NCI-H146 (cell line): Measurements from ENCODE around the gene ECM2.

Experiments used
- DNase-seq: peaks from one replicate; lab custom pipeline; 2025; lab: John Stamatoyannopoulos, UW

ECM2 gene

DNA sequence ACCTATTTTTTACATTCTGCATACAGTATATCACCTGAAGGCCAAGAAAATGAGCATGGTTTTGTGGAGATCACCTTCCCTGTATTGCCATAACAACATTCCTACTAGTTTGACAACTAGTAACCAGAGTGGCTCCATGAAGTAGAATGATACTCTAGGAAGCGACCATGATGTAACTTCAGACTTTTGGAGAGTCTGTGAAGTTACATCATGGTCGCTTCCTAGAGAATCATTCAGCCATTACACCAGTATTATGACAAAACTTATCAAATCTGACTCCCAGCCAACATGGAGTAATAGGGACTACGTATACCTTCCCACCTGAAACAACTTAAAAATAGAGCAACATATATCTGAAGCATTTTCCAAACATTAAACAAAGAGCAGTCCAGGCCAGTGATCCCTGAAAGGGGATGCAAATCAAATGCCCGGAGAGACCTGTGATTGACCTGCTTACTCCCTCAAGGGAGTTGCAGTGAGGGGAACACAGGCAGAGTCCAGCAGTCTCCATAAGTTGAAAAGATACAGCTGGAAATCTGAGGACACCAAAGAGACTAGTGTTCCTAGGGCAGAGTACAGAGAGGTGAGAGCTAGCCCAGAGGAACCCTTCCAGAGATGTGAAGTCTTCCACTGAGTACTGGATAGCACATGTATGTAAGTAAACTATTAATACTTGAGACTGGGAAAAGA is 7.8 kb downstream of the ECM2 start:
- no peak for DNase-seq

DNA sequence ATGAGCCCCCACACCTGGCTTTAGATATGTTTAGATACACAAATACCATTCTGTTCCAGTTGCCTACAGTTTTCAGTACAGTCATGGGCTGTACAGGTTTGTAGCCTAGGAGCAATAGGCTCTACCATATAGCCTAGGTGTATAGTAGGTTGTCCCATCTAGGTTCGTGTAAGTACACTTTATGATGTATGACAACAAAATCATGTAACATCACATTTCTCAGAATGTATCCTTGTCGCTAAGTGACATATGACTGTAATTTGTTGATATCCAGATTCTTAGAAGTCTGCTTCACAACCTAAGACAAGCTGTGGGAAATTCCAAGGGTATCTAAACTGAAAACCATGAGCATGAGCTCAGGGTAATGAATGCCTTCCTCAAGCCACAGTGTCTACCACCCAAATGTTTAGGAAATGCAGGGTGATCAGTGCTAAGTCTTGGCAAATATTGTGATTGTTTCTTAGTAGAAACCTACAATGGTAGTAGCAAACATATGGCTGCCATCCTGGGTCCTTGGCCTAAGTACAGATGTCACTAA is 8.4 kb downstream of the ECM2 start:
- DNase-seq = no peak

DNA sequence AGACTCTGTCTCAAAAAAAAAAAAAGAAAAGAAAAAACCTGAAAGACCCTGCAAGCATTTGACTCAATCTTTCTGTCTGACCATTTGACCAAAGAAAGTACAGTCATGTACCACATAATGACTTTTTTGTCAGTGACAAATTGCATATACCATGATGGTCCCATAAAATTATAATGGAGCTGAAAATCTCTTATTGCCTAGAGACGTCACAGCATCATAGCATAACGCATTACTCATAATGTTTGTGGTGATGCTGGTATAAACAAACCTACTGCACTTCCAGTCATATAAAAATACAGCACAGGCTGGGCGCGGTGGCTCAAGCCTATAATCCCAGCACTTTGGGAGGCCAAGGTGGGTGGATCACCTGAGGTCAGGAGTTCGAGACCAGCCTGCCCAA is 10.5 kb downstream of the ECM2 start:
- DNase-seq = no peak

DNA sequence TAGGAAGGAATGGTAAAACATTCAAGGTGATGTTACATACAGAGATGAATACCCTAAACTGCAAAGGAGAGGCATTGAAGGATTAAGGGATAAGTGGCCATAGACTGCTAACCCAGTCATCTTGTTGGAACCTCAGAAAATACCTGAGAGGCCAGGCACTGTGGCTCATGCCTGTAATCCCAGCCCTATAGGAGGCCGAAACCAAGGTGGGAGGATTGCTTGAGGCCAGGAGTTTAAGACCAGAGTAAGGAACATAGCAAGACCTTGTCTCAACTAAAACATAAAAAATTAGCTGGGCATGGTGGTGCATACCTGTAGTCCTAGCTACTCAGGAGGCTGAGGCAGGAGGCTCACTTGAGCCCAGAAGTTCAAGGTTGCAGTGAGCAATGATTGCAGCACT is 10.9 kb downstream of the ECM2 start:
- DNase-seq = no peak

DNA sequence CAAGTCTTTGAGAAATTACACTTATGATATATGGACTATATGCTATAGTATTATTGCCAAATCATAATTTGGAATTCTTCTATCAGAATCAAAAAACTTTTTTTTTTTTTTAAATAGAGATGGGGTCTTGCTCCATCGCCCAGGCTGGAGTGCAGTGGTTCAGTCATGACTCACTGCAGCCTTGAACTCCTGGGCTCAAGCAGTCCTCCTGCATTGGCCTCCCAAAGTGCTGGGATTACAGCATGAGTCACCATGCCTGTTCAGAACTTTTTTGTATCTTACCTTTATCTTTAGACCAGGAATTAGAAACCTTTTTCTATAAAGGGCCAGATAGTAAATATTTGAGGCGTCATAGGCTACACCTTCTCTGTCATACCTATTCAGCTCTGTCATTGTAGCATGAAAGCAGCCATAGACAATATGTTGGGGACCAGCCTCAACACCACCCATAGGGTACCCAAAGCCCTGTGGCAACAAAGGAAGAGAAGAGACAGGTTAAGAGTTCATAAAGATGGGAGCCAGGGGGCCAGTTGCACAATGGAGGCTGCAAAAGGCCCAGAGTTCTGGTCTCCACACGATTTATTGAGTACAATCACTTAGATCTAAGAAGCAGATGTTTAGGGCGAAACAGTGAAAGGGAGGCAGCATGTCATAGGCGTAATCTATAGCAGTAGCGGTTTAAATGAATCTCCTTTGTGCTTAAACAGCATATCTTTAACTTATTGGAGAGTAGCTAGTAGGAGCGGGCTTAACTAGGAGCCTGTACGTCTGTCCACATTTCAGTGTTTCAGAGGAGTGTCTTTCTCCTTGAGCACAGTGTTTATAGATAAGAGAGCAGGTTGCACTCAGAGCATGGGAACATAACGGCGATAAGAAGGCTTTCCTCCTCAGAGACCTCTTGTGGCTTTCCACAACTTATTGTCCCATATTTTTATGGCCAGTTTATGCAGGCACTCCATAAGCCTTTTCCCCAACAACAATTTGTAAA is 12.5 kb downstream of the ECM2 start:
- no peak for DNase-seq

DNA sequence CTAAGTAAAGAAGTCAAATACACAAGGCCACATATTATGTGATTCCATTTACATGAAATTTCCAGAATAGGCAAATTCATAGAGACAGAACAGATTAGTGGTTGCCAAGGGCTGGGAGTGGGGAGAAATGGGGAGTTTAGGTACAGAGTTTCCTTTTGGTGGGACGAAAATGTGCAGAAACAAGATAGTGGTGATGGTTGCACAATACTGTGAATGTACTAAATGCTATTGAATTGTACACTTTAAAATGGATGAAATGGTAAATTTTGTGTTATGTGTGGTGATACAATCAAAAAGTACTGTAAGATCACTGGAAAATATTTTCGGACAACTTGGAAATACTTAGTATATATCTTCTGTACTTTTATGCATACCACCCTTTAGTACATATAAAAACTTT is 15.0 kb downstream of the ECM2 start:
- DNase-seq = no peak

DNA sequence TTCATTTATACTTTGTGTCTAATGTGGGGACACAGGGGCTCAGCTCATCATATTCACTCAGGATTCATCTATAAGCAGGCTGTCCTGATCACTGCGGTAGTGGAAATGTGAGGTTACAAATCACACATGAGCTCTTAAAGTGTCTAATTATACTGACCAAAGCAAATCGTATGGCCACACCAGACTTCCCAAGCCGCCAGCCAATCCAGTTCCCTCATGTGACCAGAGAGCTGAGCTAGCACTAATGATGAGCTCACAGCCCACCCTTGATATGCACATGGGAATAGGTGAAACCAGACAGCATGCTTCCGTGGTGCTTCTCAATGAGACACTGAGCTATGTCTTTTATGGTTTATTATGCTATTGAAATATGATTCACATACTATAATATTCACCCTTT is 17.6 kb downstream of the ECM2 start:
- no peak for DNase-seq

DNA sequence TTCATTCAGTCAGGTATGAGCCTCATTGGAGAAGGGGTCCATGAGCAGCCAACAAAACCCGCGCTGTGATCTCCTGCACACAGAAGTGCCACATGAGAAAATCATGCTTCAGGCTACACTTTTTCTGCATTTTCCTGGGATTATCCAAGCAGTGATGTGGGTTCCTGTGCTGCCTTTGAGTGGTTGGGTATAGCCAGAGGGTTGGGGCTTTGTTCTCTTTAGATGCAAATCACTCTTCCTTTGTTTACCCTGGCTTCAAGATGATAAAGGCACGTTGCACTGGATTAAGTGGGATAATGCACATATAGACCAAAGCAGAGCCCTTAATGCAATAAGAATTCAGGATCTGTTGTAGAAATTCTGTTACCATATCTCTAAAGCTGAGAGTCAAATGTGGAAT is 18.7 kb downstream of the ECM2 start:
- no peak for DNase-seq

DNA sequence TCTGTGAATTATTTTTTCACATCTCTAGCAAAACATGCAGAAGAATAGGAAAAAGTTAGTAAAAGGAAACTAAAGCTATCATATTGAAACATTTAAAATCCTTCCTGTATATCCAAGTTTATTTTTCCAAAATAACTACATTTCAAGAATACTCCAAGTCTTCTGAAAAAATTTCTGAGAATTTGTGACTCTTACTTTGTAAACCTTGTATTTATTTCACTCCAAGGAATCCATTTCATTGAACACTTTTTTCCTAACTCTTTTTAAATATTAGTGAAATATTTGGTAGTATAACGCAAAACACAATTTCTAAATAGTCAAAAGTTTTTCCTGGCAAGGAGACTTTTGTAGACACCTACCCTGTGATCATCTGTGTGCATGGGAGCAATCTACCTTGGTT is 19.3 kb downstream of the ECM2 start:
- no peak for DNase-seq

DNA sequence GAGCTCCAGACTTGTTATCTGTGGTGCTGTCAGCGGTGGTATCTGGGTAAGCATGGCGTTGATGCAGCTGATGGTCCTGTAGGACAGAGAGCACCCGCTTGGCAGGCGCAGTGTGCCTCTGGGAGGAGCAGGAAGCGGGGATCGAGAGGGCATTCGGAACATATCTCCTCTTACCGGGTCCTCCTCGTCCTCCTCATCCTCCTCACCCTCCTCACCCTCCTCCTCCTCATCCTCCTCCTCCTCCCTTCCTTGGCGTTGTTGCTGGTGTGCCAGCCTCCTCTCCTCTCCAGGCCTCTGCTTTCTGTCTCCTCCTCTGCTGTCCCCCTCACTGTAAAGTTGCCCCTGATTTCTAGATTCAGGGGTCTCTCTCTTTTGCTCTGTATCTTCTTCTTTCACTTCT is 21.2 kb downstream of the ECM2 start:
- DNase-seq = no peak

DNA sequence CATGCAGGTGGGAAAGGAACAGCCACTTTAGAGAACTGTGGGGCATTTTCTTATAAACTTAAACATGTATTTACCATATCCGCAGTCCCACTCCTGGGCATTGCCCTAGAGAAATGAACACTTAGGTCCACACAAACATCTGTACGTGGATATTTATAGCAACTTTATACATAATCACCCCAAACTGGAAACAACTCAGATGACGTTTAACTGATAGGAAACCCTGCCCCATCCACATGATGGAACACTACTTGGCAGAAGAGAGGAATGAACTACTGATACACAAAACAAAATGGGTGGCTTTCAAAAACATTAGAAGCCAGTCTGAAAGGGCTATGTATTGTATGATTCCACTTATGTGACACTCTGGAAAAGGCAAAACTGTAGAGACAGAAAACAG is 22.4 kb downstream of the ECM2 start:
- no peak for DNase-seq

DNA sequence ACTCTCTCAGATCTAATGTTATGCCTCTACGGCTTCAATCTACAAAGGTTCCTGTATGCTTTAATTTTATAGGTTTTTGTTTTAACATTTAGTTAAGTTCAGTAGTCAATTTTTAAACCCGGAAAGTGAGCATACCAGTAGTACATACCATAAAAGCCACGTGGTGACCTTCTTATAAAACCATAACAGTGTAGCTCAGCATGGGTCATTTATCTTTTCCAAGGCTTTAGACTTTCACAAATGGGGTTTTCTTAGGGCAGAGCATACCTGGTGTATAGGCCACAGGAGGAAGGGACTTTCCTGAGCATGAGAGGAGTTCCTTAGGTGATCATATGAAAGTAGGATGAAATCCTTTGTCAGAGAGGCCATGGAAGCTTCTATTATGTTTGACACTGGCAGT is 23.2 kb downstream of the ECM2 start:
- no peak for DNase-seq

DNA sequence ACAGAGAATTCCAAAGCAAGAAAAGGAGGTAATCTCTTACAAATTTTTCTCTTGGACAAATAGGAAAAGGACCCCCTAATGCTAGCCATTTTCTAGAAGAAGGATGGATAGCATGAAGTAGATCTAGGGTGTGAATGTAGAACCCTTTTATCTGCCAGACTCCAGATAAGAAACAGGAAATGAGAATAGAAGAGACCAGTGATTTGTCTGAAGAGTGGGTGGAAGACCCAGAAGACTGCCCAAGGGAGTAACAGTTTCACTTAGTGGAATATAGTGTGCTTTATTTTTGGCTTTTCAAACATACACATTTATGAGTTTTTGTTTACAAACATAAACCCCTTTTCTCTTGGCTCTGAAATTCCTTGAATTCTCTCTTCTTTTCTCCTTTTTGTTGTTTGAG is 25.0 kb downstream of the ECM2 start:
- DNase-seq = no peak

DNA sequence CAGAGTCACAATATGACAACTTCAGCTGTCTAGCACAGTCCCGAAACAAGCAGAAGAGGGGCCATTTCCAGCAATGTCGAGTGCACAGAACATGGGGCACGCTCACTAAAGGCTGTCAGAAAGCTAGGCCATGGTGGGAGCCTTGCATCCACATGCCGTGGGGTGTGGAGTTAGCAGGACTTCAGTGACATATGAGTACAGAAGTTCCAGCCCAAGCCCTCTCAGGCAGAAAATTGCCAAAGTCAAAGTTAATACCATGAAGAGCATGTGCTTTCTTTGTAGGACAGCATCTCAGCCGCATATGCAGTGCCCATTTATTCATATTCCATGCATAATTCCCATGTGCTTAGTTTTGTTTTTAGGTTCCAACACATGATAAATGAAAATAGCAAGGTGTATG is 26.7 kb downstream of the ECM2 start:
- no peak for DNase-seq

DNA sequence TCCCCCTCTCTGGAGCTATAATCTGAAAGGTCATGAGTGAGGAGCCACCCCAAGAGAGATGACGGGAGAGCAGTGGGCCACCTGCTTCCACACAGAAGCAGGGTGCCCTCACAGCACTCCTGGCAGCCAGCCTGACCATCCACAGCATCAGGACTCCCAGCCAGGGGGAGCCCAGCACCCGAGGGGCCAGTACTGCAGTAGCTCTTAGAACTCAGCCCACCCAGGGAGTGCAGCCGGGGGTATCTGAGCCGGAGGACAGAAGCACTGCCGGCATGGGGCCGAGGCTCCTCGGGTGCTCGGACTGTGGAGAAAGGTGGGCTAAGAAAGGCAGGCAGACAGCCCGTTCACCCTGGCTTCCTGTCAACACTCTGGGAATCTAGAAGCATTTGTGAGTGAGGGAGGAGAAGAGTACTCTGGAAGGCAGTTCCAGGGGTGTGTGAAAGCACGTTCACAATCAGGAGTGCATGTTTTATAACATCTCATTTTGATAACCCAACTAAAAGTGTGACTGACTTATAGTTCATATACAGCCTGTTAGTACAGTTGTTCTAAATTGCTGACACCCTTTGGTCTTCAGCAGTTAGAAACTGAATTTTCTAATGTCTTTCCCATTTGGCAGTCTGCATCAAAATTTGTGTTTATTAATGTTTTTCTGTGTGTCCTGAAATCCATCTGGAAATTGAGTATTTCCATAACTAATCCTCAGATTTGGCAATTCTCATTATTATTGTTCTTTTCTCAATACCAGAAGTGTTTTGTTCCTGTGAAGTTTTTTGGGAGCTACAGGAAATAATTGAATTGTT is 27.6 kb downstream of the ECM2 start:
- DNase-seq = no peak

DNA sequence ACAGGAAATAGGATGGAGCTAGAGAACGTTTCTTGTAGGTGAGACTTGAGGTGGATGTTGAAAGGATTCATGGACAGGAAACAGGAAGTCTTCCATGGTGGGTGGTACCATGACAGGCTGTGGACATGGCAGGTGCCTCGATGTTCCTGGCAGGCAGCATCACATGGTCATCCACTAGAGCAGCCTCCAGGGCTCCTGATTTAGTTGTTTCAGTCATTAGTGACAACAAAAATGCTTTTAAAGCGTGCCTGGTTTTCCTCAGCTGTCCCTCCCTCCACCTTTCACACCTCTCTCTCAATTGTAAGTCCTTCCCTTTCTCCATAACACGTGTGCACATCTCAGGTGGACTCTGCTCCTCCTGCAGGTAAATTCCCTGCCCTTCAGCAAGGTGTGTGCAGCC is 28.3 kb downstream of the ECM2 start:
- DNase-seq = no peak

DNA sequence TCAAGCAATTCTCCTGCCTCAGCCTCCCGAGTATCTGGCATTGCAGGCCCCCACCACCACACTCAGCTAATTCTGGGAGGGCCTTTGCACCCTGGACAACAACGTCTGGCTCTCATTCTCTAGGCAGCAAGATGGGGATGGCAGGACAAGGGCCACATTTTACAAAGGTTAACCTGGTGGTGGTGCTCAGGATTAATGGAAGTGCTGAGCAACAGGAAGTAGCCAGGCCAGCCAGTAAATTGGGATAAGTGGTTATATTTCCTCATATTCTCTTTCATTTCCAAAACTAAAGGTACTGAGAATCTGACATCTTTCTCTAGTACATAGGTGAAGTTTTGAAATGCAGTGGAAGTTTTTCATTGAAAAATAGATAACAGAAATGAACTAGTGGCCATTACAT is 28.8 kb downstream of the ECM2 start:
- DNase-seq = no peak

DNA sequence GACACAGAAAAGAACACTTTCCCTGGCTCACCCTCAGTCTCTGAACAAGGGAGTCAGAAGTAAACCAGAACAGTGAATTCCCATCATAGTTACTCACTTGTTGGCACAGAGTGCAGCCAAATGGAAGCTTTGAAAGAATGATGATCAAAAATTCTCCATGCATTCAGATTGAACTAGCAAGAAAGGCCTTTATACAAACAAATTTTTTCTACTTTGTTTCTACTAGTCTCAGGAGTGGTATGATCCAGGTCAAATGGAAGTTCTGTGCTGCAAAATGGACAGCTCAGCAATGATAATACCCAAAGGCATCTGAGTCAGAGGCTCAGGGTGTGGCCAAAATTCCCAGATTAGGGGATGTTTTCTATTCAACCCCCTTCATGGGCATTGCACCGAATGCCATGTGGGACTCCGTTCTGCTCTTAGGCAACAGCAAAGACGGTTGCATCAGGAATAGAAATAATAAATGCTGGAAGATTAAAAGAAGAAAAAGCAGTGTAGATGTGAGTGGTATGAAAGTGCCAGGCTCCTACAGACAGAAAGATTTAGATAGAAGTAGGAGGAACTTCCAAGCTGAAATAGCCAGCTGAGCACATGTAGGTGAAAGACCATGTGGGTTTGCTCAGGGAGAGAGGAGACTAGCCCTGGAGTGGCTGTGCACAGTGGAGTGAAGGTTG is 29.5 kb downstream of the ECM2 start:
- DNase-seq = no peak

DNA sequence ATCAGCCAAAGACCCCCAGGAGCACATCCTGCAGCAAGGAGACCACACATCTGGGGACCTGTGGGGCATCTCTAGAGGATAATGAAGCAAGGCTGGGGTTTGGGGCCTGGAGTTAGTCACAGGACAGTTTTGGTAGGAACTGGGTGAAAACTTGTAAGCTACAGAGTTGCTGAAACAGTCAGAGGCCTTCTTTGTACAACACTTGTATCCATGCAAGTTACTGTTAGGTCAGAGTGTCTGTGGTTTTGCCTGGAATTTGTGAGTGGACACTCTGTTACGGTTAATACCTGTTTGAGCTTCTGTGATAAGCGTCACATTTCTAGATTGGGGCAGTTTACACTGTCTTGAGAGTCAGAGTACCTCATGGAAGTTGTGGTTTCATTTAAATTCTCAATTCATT is 30.9 kb downstream of the ECM2 start:
- no peak for DNase-seq

DNA sequence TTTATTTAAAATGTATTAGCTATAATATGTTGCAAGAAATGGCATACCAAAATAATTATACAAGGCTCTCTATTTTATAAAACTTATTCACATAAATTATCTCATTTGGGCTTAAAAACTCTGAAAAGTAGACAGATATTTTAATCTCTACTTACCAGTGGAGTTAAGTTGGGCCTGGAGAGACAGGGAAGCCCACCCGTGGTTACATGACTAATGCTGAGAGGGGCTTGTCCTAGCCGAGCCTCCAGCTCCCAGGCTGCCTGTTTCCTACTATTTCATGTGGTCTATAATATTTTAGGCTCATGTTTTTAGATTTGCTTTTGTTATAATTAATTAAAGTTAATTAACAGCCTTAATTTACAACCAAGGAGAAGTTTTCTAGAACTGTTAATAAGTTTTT is 32.6 kb downstream of the ECM2 start:
- no peak for DNase-seq

DNA sequence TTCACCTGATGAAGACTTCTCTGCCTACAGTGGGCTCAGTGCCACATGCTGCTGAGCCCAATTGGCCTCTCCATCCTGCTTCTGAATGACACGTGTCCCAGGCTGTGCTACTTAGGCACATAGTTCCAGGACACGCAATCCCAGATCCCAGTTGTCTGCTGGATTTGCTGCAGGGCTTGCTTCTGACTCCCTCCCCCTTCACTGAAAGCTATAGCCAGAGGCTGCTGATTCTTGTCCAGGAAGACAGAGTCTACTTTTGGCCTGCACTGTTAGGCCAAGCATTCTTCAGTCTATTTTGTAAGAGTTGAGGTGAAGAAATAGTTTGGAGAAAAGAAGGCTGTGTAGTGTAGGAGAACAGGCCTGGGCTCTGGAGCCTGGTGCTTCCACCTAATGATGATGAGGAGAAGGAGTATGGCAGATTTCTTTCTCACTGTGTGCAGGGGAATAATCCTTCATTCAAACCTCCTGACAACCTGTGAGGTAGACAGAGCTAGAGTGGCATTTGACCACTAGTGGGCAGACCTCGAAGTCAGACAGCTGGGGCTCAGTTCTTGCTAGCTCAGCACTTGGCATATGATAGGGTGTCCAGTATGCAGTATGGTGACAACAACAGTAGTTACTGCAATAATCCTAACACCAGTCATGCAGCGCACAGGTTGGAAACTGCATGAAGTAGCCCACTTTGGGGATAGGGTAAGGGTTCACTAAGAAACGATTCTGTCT is 34.0 kb downstream of the ECM2 start:
- peak; percentile 4 for DNase-seq
